Kidney (tissue), 14 donors: ENCODE data around the gene ABLIM2. TPM values are rescaled to one million over a fixed set of nuclear protein-coding genes. Genes with fewer than 3 reads are reported as not detected.

Source experiments
- DNase-seq, 5 donors: peaks; one replicate each; pipeline ENCODE4 v3.0.0-alpha.2; 2013 to 2020
- FAIRE-seq: peaks from 2 replicates; lab custom pipeline; 2012; peaks lifted over from hg19 to GRCh38; lab: Jason Lieb, UNC
- H3K27ac ChIP-seq, 2 donors: one replicate each; pipeline ENCODE4 v1.7.0; 2013; ENCODE audit warnings: low read depth in 2 of 2, low read length in 2 of 2, inconsistent platforms in 1 of 2
- H3K27me3 ChIP-seq: one replicate; pipeline ENCODE4 v1.7.1; 2013; ENCODE audit warnings: low read length, inconsistent platforms; ENCODE audit not compliant: control insufficient read depth, insufficient read depth
- H3K36me3 ChIP-seq, 3 donors: one replicate each; pipeline versions ENCODE4 v1.7.0 to v1.7.1; 2013; ENCODE audit warnings: low read length in 3 of 3, control low read depth in 1 of 3, inconsistent platforms in 1 of 3; ENCODE audit not compliant: insufficient read depth in 3 of 3, control insufficient read depth in 2 of 3
- H3K4me1 ChIP-seq, 3 donors: one replicate each; pipeline versions ENCODE4 v1.7.0 to v1.7.1; 2013; ENCODE audit warnings: low read length in 3 of 3, inconsistent platforms in 1 of 3, low read depth in 1 of 3; ENCODE audit not compliant: control insufficient read depth in 2 of 3, insufficient read depth in 2 of 3
- H3K4me3 ChIP-seq, 3 donors: one replicate each; pipeline versions ENCODE4 v1.7.0 to v1.8.1; 2013; ENCODE audit warnings: low read length in 3 of 3, control low read depth in 1 of 3, inconsistent platforms in 1 of 3
- H3K9ac ChIP-seq, 3 donors: one replicate each; pipeline versions ENCODE4 v1.7.0 to v1.7.1; 2013; ENCODE audit warnings: low read length in 3 of 3, control low read depth in 1 of 3, inconsistent platforms in 1 of 3
- H3K9me3 ChIP-seq, 3 donors: one replicate each; pipeline versions ENCODE4 v1.7.0 to v1.7.1; 2013; ENCODE audit warnings: low read length in 3 of 3, control low read depth in 1 of 3, inconsistent platforms in 1 of 3; ENCODE audit not compliant: control insufficient read depth in 2 of 3, insufficient read depth in 1 of 3
- intact Hi-C: fragments of 100-400 bp; cut with DNase I; formaldehyde crosslinking; loops from one replicate; pipeline ENCODE4 v1.11.1; 2022
- polyA plus RNA-seq: library from polyadenylated mRNA; stranded (reverse); fragments of 350-450 nt; fragmentation: Illumina TruSeq; extraction: RNeasy Lipid Tissue Mini Kit (QIAGEN cat#74804); gene quantifications from one replicate; pipeline ENCODE4 v1.2.3, GENCODE V29; 2014; ENCODE audit warnings: low read depth, low replicate concordance; ENCODE audit not compliant: insufficient read depth
- total RNA-seq: library from RNA; stranded (reverse); fragmentation: NEBNext Ultra II Directional; extraction: Animal tissue kit (Norgen Biotek cat#: 25700); gene quantifications from one replicate; pipeline ENCODE4 v1.2.1, GENCODE V29; 2021
- TF ChIP-seq, protein P1 (sequence below): IDR thresholded peaks from 3 replicates; pipeline ENCODE4 v1.5.1; 2012; ENCODE audit warnings: mild to moderate bottlenecking, moderate library complexity, borderline replicate concordance; ENCODE audit not compliant: insufficient read depth; ENCODE audit errors: extremely low read depth
- donor health status: control.
- donor health status: control.
- donor health status: control.
- donor health status: control.
- donor health status: control.
- donor health status: DM: yes; HTN: yes; CAD: no.
- donor health status: Normal renal cell carcinoma (clear cell type).

The ABLIM2 gene
- total and polyA plus RNA-seq, 2 donors from 2014 or later = 9.5 to 23.3 TPM

DNA sequence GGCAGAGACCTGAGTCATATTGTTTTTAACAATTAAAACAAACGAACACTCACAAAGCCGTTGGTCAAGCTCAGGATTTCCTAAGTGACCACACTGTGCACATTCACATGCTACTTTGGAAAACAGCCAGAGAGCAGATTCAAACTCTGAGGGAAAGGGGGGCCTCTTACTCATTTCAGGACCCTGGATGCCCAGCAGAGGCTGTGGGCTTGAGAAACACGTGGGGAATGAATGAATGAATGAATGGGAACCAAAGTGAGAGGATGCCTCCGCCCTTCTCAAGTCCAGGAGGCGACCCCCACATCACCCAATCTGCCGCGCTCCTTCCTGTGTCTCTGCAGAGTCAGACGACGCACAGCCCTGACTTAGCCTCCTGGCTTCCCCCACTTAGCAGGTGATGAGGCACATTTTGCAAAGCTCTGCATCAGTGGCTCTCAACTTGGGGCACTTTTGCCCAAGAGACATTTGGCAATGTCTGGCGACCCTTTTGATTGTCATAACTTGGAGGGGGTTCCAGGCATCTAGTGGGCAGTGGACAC, 76.0 kb downstream of the ABLIM2 start:
- DNase-seq (peak in 1 of 5 donors; percentile 25), FAIRE-seq (no peak)
- Histone ChIP-seq H3K9ac (no peak overlapping the region), H3K27me3 (no peaks in the 10 kb centered on the region), H3K4me3 (no peak overlapping the region), H3K36me3 (no peaks in the 10 kb centered on the region), H3K27ac (no peak overlapping the region), H3K9me3 (no peaks in the 10 kb centered on the region), H3K4me1 (no peaks in the 10 kb centered on the region)
- intact Hi-C loops = no loop called here
- TF ChIP-seq, protein P1, sequence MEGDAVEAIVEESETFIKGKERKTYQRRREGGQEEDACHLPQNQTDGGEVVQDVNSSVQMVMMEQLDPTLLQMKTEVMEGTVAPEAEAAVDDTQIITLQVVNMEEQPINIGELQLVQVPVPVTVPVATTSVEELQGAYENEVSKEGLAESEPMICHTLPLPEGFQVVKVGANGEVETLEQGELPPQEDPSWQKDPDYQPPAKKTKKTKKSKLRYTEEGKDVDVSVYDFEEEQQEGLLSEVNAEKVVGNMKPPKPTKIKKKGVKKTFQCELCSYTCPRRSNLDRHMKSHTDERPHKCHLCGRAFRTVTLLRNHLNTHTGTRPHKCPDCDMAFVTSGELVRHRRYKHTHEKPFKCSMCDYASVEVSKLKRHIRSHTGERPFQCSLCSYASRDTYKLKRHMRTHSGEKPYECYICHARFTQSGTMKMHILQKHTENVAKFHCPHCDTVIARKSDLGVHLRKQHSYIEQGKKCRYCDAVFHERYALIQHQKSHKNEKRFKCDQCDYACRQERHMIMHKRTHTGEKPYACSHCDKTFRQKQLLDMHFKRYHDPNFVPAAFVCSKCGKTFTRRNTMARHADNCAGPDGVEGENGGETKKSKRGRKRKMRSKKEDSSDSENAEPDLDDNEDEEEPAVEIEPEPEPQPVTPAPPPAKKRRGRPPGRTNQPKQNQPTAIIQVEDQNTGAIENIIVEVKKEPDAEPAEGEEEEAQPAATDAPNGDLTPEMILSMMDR = no peak

DNA sequence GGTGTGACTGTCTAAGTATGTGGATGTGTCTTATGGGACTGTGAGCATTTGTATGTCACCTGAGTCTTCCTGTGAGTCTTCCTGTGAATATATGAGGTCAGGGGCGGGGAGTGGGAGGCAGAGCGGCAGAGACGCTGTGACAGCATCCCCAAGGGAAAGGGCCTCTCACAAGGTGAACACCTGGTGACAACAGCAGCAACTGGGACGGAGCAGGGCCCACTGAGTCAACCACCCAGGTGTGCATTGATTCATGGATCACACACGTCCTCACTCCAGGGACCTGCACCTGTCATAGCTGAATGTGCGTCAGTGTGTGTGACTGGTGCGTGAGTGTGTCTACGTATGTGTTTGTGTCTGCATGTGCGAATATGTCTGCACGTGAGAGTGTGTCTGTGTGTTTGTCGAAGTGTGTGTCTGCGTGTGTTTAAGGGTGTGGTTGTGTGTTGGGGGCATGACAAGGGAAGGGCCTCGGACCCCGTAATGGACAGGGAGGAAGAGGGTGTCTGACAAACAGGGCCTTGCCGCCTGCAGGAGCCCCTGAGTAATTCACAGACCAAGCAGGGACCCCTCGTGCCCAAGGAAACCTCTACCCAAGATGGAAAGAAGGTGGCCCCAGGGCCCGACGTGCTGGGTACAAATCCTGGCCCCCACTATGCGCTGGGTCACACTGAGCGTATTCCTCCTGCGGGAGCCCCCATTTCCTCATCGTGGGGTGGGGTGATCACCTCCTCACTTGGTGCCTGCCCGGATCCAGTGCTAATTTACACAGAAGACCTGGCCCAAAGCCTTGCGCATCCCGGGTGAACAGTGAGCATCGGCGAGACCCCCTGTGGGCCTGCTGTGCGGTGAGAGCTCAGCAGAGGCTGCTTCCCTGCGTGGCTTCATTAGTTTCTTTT, 76.7 kb downstream of the ABLIM2 start:
- no peaks in the 10 kb centered on the region for H3K36me3 ChIP-seq
- no peak overlapping the region for H3K4me3 ChIP-seq
- FAIRE-seq (no peak), DNase-seq (peak in 1 of 5 donors; percentile 54)
- no peaks in the 10 kb centered on the region for H3K27me3 ChIP-seq
- no peaks in the 10 kb centered on the region for H3K9me3 ChIP-seq
- no peaks in the 10 kb centered on the region for H3K4me1 ChIP-seq
- TF ChIP-seq, protein P1 = no peak
- no peak overlapping the region for H3K27ac ChIP-seq
- H3K9ac ChIP-seq = no peak overlapping the region
- intact Hi-C loops = no loop called here

- FAIRE-seq = no peak
- no peak overlapping the region for H3K9ac ChIP-seq
Measured at GRCh38 chr4:8081171-8081570, 77.4 kb downstream of the ABLIM2 start.

More at GRCh38 chr4:8081171-8081570, 77.4 kb downstream of the ABLIM2 start:
- H3K4me3 ChIP-seq = no peak overlapping the region
- H3K4me1 ChIP-seq = no peaks in the 10 kb centered on the region
- H3K36me3 ChIP-seq = no peaks in the 10 kb centered on the region
- H3K9me3 ChIP-seq = no peaks in the 10 kb centered on the region
- intact Hi-C loops = no loop called here
- TF ChIP-seq, protein P1 = no peak
- peak in 1 of 5 donors; percentile 55 for DNase-seq
- H3K27me3 ChIP-seq = no peaks in the 10 kb centered on the region
- no peak overlapping the region for H3K27ac ChIP-seq
